B cell (primary cell): Measurements from ENCODE around the gene COTL1.

Source experiments
- EZH2 ChIP-seq: IDR thresholded peaks from 2 replicates; pipeline ENCODE4 v1.6.1; 2012; ENCODE audit warnings: borderline replicate concordance, low read depth, mild to moderate bottlenecking, moderate library complexity, low read length; ENCODE audit not compliant: insufficient read depth, poor library complexity, severe bottlenecking
- TF ChIP-seq, protein P1 (sequence below): fragments of 200-600 bp; IDR thresholded peaks from one replicate; pipeline ENCODE4 v1.8.0; 2022; ENCODE audit warnings: antibody characterized with exemption, mild to moderate bottlenecking

- no peak for TF ChIP-seq EZH2
- TF ChIP-seq, protein P1, sequence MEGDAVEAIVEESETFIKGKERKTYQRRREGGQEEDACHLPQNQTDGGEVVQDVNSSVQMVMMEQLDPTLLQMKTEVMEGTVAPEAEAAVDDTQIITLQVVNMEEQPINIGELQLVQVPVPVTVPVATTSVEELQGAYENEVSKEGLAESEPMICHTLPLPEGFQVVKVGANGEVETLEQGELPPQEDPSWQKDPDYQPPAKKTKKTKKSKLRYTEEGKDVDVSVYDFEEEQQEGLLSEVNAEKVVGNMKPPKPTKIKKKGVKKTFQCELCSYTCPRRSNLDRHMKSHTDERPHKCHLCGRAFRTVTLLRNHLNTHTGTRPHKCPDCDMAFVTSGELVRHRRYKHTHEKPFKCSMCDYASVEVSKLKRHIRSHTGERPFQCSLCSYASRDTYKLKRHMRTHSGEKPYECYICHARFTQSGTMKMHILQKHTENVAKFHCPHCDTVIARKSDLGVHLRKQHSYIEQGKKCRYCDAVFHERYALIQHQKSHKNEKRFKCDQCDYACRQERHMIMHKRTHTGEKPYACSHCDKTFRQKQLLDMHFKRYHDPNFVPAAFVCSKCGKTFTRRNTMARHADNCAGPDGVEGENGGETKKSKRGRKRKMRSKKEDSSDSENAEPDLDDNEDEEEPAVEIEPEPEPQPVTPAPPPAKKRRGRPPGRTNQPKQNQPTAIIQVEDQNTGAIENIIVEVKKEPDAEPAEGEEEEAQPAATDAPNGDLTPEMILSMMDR = no peak
Measured at GRCh38 chr16:84550096-84550495, 67.8 kb downstream of the COTL1 start.
